GM13977 (cell line): ENCODE data around the gene PTPRM.

ENCODE experiments used
- DNase-seq: peaks from one replicate; pipeline ENCODE4 v3.0.0; 2012; ENCODE audit warnings: low spot score
- CTCF ChIP-seq: IDR thresholded peaks from 2 replicates; pipeline ENCODE4 v1.5.1; 2012; ENCODE audit warnings: mild to moderate bottlenecking, control low read depth; ENCODE audit not compliant: insufficient read depth; ENCODE audit errors: extremely low read depth, missing control alignments
- in situ Hi-C: fragments of 300-500 bp; cut with MboI; formaldehyde crosslinking; loops from one replicate; pipeline ENCODE4 v1.12.0; 2022; ENCODE audit warnings: low sequenced_read_pairs, low pct_unique_long_range_greater_than_20kb, mixed read lengths, inconsistent platforms; ENCODE audit not compliant: unreplicated experiment

PTPRM gene

DNA sequence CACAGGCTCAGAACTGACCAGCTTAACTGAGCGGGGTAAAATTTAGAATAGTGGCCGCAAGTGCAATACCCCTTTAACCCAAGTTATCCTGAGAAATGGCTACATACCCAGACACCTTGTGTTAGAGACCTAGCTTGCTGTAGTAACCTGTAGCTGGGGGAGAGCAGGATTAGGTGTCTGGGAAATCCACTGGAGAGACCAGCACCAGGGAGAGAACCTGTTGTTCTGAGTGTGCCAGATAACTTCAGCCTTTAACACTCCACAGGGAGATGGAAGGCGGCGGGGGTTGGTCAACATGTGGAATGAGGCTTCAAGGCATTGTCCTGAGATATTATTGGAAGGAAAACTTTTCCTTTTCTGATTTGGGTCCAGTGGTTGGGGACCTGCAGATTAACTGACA, 356.0 kb downstream of the PTPRM start:
- no peak for TF ChIP-seq CTCF
- in situ Hi-C loops, result no loop called here
- no peak for DNase-seq

DNA sequence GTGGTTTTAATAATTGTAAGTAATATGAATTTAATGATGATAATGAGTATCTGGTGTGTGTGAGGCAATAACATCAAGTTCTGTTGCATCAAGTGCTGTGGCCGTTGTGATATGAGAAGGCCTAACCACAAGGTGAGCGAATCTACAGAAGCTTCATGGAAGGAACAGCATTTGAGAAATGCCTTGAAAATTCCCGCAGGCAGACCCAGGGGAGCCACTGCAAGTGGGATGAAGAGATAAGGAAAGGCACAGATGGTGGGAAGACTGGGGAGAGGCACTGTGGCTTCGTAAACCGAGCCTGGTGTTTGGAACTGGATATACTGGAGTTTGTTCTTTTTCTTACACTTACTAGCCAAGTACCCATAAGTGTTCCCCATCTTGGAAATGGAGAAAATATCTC, 357.5 kb downstream of the PTPRM start:
- TF ChIP-seq CTCF, result no peak
- in situ Hi-C loops, result no loop called here
- no peak for DNase-seq

- no peak for TF ChIP-seq CTCF
These were observed 359.4 kb downstream of the PTPRM start for GRCh38 chr18:7926526-7926925.

DNA sequence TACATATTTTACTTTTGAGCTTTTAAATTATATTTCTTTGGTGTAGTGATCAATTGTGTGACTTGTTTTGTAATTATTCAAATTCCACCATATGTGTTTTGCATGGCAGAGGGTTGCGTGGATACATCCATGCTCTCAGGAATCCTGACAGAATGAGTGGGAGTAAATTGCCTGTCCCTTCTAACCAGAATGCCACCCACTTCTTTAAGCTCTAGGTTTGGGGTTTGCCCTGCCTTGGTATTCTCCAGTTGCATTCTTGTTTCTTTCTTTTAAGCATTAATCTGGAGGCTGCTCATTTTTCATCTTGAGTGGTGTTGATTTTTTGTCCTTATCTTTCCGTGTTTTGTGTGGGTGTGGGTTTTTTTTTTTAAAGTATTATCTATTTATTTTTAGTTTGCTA, 360.0 kb downstream of the PTPRM start:
- DNase-seq, result no peak
- TF ChIP-seq CTCF, result no peak
- in situ Hi-C loops, result no loop called here

More at GRCh38 chr18:7926526-7926925, 359.4 kb downstream of the PTPRM start:
- DNase-seq, result no peak
- in situ Hi-C loops, result no loop called here

- in situ Hi-C loops, result no loop called here
- no peak for DNase-seq
- TF ChIP-seq CTCF, result no peak
These were observed 364.6 kb downstream of the PTPRM start for GRCh38 chr18:7931763-7932162.

DNA sequence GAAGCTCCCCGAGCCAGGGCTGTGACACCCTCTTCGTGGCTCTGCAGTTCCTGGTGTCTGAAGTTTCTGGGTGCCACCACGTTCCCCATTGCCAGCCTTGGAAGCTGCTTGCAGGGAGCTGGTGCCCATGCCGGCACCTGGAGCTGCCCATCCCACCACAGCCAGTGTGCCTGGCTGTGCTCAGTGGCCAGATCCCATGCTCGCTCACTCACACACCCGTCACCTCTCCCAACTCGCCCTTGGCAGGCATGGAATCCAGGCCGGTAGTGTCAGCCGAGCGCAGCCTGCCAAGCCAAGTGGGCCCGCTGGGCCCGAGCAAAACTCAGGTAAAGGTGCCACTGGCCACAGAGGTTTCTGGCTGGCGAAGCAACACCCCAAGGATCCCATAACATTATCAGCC, 370.2 kb downstream of the PTPRM start:
- DNase-seq, result no peak
- TF ChIP-seq CTCF, result no peak
- in situ Hi-C loops, result no loop called here

DNA sequence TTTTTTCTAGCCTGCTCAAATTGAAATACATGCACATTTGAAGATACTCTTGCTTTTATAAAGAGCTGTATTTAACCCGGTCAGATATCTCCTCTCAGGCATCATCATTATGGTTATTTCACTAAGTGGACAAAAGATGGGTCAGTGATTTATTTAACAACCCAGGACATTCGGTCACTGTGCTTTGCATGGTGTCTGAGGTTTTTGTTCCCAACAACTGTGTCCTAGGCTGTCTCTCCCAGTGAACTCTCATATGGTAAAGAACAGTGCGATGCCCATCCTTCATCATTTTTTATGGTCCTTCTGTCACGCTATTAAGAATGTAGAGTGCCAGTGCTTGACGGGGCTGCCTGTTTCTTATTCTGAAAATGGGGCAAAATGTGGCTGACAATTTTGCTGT, 372.4 kb downstream of the PTPRM start:
- TF ChIP-seq CTCF, result no peak
- no peak for DNase-seq
- in situ Hi-C loops, result no loop called here
